K562 (cell line): Measurements from ENCODE around the gene CCDC183. TPM values are rescaled to one million over a fixed set of nuclear protein-coding genes. Genes with fewer than 3 reads are reported as not detected.
A peak's percentile ranks its signal among the peaks of the same experiment; 100 is the strongest.

Experiments
- CBX8 ChIP-seq: fragments of 200-600 bp; sonication (generic); IDR thresholded peaks from 2 replicates; pipeline ENCODE4 v1.6.1; 2012; ENCODE audit warnings: borderline replicate concordance, mixed run types, low read depth, mild to moderate bottlenecking, moderate library complexity, mixed read lengths, low read length, control low read depth, inconsistent platforms; ENCODE audit not compliant: poor library complexity, severe bottlenecking; ENCODE audit errors: extremely low read depth
- CXXC5 ChIP-seq: fragments of 250-450 bp; sonication (Bioruptor Pico); IDR thresholded peaks from 2 replicates; pipeline ENCODE4 v1.8.0; 2022; ENCODE audit warnings: inconsistent platforms, mild to moderate bottlenecking, moderate library complexity
- DEAF1 ChIP-seq: fragments of 450-650 bp; formaldehyde crosslinking; IDR thresholded peaks from 2 replicates; pipeline ENCODE4 v1.4.0; 2020; ENCODE audit warnings: mild to moderate bottlenecking, moderate library complexity
- KLF13 ChIP-seq: fragments of 450-650 bp; IDR thresholded peaks from 2 replicates; pipeline ENCODE4 v1.6.1; 2016; ENCODE audit warnings: missing genetic modification characterization, low read depth, mild to moderate bottlenecking, missing compliant biosample characterization, moderate library complexity, borderline replicate concordance
- MAFK ChIP-seq: IDR thresholded peaks from 2 replicates; pipeline ENCODE4 v1.6.1; 2011; ENCODE audit warnings: low read length, improper control_type of control experiment
- MBD1 ChIP-seq: fragments of 250-450 bp; sonication (Bioruptor Pico); IDR thresholded peaks from 2 replicates; pipeline ENCODE4 v1.8.0; 2022; ENCODE audit warnings: inconsistent platforms
- MCM7 ChIP-seq, 2 experiments: fragments of 450-650 bp; IDR thresholded peaks; 2 replicates each; pipeline ENCODE4 v1.6.1; 2016 to 2018
- MTA2 ChIP-seq: fragments of 450-650 bp; IDR thresholded peaks from 2 replicates; pipeline ENCODE4 v1.6.1; 2016; ENCODE audit warnings: low read depth
- MYNN ChIP-seq, 2 experiments: sonication (generic); formaldehyde crosslinking in 1 of 2; IDR thresholded peaks; 2 replicates each; pipeline versions ENCODE4 v1.5.0 to v1.6.1; 2016 to 2020; ENCODE audit warnings: antibody characterized with exemption in 1 of 2, missing genetic modification reagents in 1 of 2
- NBN ChIP-seq: fragments of 450-650 bp; IDR thresholded peaks from 2 replicates; pipeline ENCODE4 v1.6.1; 2016; ENCODE audit warnings: low read depth, mild to moderate bottlenecking
- NUFIP1 ChIP-seq: fragments of 450-650 bp; IDR thresholded peaks from 2 replicates; pipeline ENCODE4 v1.6.1; 2018; ENCODE audit not compliant: partially characterized antibody
- OTX1 ChIP-seq: fragments of 450-650 bp; formaldehyde crosslinking; IDR thresholded peaks from 2 replicates; pipeline ENCODE4 v1.4.0; 2022; ENCODE audit warnings: mild to moderate bottlenecking
- POLR3G ChIP-seq: IDR thresholded peaks from 2 replicates; pipeline ENCODE4 v1.6.1; 2011; ENCODE audit not compliant: insufficient read length, insufficient replicate concordance; ENCODE audit errors: extremely low read depth
- PRPF4 ChIP-seq: fragments of 200-400 bp; formaldehyde crosslinking; IDR thresholded peaks from one replicate; pipeline ENCODE4 v1.6.1; 2017; ENCODE audit warnings: low read length, low read depth, mild to moderate bottlenecking; ENCODE audit not compliant: insufficient read depth, poor library complexity, severe bottlenecking
- RBM15 ChIP-seq: fragments of 200-400 bp; formaldehyde crosslinking; IDR thresholded peaks from 2 replicates; pipeline ENCODE4 v1.6.1; 2018; ENCODE audit warnings: mild to moderate bottlenecking, low read length, moderate library complexity; ENCODE audit not compliant: insufficient read depth
- RBM39 ChIP-seq: fragments of 200-400 bp; formaldehyde crosslinking; optimal IDR thresholded peaks from 2 replicates; pipeline ENCODE3; 2018; ENCODE audit warnings: low read depth, low read length
- SFPQ ChIP-seq: fragments of 200-400 bp; formaldehyde crosslinking; IDR thresholded peaks from 2 replicates; pipeline ENCODE4 v1.6.1; 2017; ENCODE audit warnings: mild to moderate bottlenecking, low read depth, low read length, moderate library complexity
- YY1 ChIP-seq, 3 experiments: IDR thresholded peaks; 2 replicates each; pipeline ENCODE4 v1.6.1; 2011; ENCODE audit warnings: low read length in 2 of 3, mild to moderate bottlenecking in 2 of 3, moderate library complexity in 2 of 3, borderline replicate concordance in 1 of 3, control low read depth in 1 of 3, low read depth in 1 of 3; ENCODE audit not compliant: insufficient read depth in 3 of 3, insufficient replicate concordance in 2 of 3, control insufficient read depth in 1 of 3, insufficient read length in 1 of 3; ENCODE audit errors: extremely low read depth in 1 of 3
- ZEB2 ChIP-seq: fragments of 450-650 bp; IDR thresholded peaks from 2 replicates; pipeline ENCODE4 v1.6.1; 2016
- ZFPM2 ChIP-seq: fragments of 250-450 bp; sonication (Bioruptor Pico); IDR thresholded peaks from 2 replicates; pipeline ENCODE4 v1.5.1; 2022; ENCODE audit warnings: mild to moderate bottlenecking
- ZNF41 ChIP-seq: fragments of 250-450 bp; sonication (Bioruptor Pico); conservative IDR thresholded peaks from 2 replicates; pipeline ENCODE4 v1.4.0; 2020; ENCODE audit warnings: mild to moderate bottlenecking
- polyA plus RNA-seq, 8 experiments: library from polyadenylated mRNA; depleted of rRNA in 4 of 8; stranded (reverse) in 5 of 8; unstranded in 3 of 8; fragments of >200 nt; fragmentation: Nextera tagmentation in 2 of 8; fragmentation: Illumina TruSeq in 1 of 8; extraction: Ambion mirVana in 2 of 8; extraction: Trizol in 1 of 8; gene quantifications; 2 replicates each; pipeline versions ENCODE4 v1.2.1 to v1.2.3, GENCODE V29; 2011 to 2014; ENCODE audit warnings: inconsistent platforms in 1 of 8, missing spikeins in 1 of 8
- total RNA-seq, 7 experiments: library from RNA; depleted of rRNA in 6 of 7; stranded (reverse); fragments of >200 nt in 6 of 7; fragmentation: Illumina TruSeq in 2 of 7; extraction: Trizol in 2 of 7; gene quantifications; 2 replicates each; pipeline versions ENCODE4 v1.2.1 to v1.2.3, GENCODE V29; 2011 to 2021; ENCODE audit warnings: low replicate concordance in 1 of 7

CCDC183 gene
- total and polyA plus RNA-seq, 9 of the 15 experiments (the other 6 are each of a cell fraction or from before 2014, with no cell fraction given), result 0.21 to 0.60 (median 0.29) TPM; not detected in 4

- no peak for TF ChIP-seq NBN
- TF ChIP-seq MTA2, result no peak
- no peak for TF ChIP-seq POLR3G
- TF ChIP-seq KLF13 (tag), result no peak
- TF ChIP-seq RBM15, result no peak
- no peak for TF ChIP-seq MCM7 (IDR thresholded peaks at IDR 0.05)
- peak in 1 of 3 experiments; percentile 60 for TF ChIP-seq YY1 (IDR thresholded peaks at IDR 0.05; ENCODE audit: borderline replicate concordance in 1 of 3, control insufficient read depth in 1 of 3, extremely low read depth in 1 of 3, insufficient read depth in 3 of 3, insufficient read length in 1 of 3, insufficient replicate concordance in 2 of 3, low read depth in 1 of 3, low read length in 2 of 3)
- no peak for TF ChIP-seq ZFPM2
- TF ChIP-seq ZNF41, result no peak
- no peak for TF ChIP-seq MYNN (IDR thresholded peaks at IDR 0.05)
- TF ChIP-seq MYNN (CRISPR knock-in tag; IDR thresholded peaks at IDR 0.05), result no peak
- TF ChIP-seq MBD1 (CRISPR knock-in tag), result no peak
- TF ChIP-seq CBX8, result no peak
- TF ChIP-seq RBM39, result no peak
- TF ChIP-seq OTX1 (CRISPR knock-in tag), result peak; percentile 44; the same call in 1 of the 2 replicates
- TF ChIP-seq SFPQ, result no peak
- no peak for TF ChIP-seq PRPF4
- peak; percentile 44; the same call in 1 of the 2 replicates for TF ChIP-seq CXXC5 (CRISPR knock-in tag)
- TF ChIP-seq NUFIP1, result no peak
- no peak for TF ChIP-seq ZEB2
- no peak for TF ChIP-seq DEAF1 (CRISPR knock-in tag)
- TF ChIP-seq MAFK, result no peak
Measured at GRCh38 chr9:136790640-136791515, 5.3 kb upstream of the CCDC183 start, which contains the start of gene TMEM141 (continued).
